ENCODE results near the gene REV3L. TPM values are rescaled to one million over a fixed set of nuclear protein-coding genes. Genes with fewer than 3 reads are reported as not detected.

The REV3L gene
- total and polyA plus RNA-seq, 12 donors = 16.8 to 45.7 (median 26.6) TPM

GRCh38 chr6:111276335-111276734, 206.7 kb downstream of the REV3L start:
- DNase-seq = no peak
- Histone ChIP-seq H3K27ac (no peak overlapping the region), H3K9me3 (replicated peaks in 1 of 3) (no peaks in the 10 kb centered on the region), H3K36me3 (replicated peaks in 1 of 2) (peaks cover 0 to 9% of the 10 kb centered on the region in 2 donors), H3K4me3 (no peak overlapping the region), H3K27me3 (no peaks in the 10 kb centered on the region), H3K4me1 (replicated peaks in 1 of 2) (no peaks in the 10 kb centered on the region)
- TF ChIP-seq CTCF (IDR thresholded peaks at IDR 0.05) = no peak
- no peak for TF ChIP-seq POLR2A (IDR thresholded peaks at IDR 0.05)
- 93 to 96% (median 95%) methylated on average over 2 of the region's 2 CpGs for WGBS, 4 donors
- intact Hi-C loops (cut with DNase I) = no loop called here

- intact Hi-C loops (cut with DNase I) = no loop called here
- WGBS, 4 donors = 96 to 100% (median 98%) methylated on average over 3 of the region's 3 CpGs
- H3K4me3 ChIP-seq = no peak overlapping the region
- peaks cover 0 to 9% of the 10 kb centered on the region in 2 donors for H3K36me3 ChIP-seq (replicated peaks in 1 of 2)
- DNase-seq = no peak
- H3K27ac ChIP-seq = no peak overlapping the region
- no peaks in the 10 kb centered on the region for H3K9me3 ChIP-seq (replicated peaks in 1 of 3)
- no peak for TF ChIP-seq CTCF (IDR thresholded peaks at IDR 0.05)
- no peaks in the 10 kb centered on the region for H3K4me1 ChIP-seq (replicated peaks in 1 of 2)
- no peaks in the 10 kb centered on the region for H3K27me3 ChIP-seq
Measured at GRCh38 chr6:111274593-111275217, 208.3 kb downstream of the REV3L start.

GRCh38 chr6:111270121-111270520, 212.9 kb downstream of the REV3L start:
- no peak for TF ChIP-seq POLR2A (IDR thresholded peaks at IDR 0.05)
- no peak for TF ChIP-seq CTCF (IDR thresholded peaks at IDR 0.05)
- Histone ChIP-seq H3K9me3 (replicated peaks in 1 of 3) (no peaks in the 10 kb centered on the region), H3K36me3 (replicated peaks in 1 of 2) (peaks cover 0 to 13% of the 10 kb centered on the region in 2 donors), H3K4me1 (replicated peaks in 1 of 2) (peaks cover 0 to 6% of the 10 kb centered on the region in 2 donors), H3K27me3 (no peaks in the 10 kb centered on the region), H3K4me3 (no peak overlapping the region), H3K27ac (no peak overlapping the region)
- 97 to 99% (median 98%) methylated on average over 4 of the region's 4 CpGs for WGBS, 4 donors
- DNase-seq = no peak
- intact Hi-C loops (cut with DNase I) = no loop called here

GRCh38 chr6:111269401-111269970, 213.5 kb downstream of the REV3L start:
- H3K36me3 ChIP-seq (replicated peaks in 1 of 2) = peaks cover 0 to 13% of the 10 kb centered on the region in 2 donors
- H3K27me3 ChIP-seq = no peaks in the 10 kb centered on the region
- peaks cover 0 to 6% of the 10 kb centered on the region in 2 donors for H3K4me1 ChIP-seq (replicated peaks in 1 of 2)
- WGBS, 4 donors = 92 to 100% (median 94%) methylated on average over 1 of the region's 1 CpG
- H3K27ac ChIP-seq = no peak overlapping the region
- no peak for DNase-seq
- no peak overlapping the region for H3K4me3 ChIP-seq
- TF ChIP-seq POLR2A (IDR thresholded peaks at IDR 0.05) (no peak), CTCF (IDR thresholded peaks at IDR 0.05) (no peak)
- intact Hi-C loops (cut with DNase I) = no loop called here
- no peaks in the 10 kb centered on the region for H3K9me3 ChIP-seq (replicated peaks in 1 of 3)

All from adrenal gland (tissue), 12 donors.